GOT3 (cell line): ENCODE results near the gene DOCK4.

ENCODE experiments used
- DNase-seq: peaks from one replicate; lab custom pipeline; 2025; ENCODE audit warnings: mixed read lengths; lab: John Stamatoyannopoulos, UW

DOCK4 gene

DNA sequence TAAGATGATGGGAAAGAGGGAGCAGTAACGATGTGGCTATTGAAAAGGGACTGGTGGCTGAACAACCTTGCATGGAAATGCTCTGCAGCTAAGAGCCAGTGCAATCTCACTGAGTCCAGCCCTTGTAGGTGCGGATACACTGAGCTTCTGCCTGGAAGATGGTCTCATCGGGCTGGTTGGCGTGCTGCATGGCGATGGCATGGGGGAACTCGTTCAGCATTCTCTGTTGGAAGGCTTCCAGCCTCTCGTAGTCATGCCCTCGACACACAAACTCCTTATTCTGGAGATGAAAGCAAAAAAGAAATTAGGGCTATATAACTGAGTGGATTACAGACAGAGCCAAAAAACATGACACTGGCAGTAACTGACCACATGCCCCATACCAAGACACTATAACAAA is 446.2 kb downstream of the DOCK4 start:
- DNase-seq = no peak

DNA sequence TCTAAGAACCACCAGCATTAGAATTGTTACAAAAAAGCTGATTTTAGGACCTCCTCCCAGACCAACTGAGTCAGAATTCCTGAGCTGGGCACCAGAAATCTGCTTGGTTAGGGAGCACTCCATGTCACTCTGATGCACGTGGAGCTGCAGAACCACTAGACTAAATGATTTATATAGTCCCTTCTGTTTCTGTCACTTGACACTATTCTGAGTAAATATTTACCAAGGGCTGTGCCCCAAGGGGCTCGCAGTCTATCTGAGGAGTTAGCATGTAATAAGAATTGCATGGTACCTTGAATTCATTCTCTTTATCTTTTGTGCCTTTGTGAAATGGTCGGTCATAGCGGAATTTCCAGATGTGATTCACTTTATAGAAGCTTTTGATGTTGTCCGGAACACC is 447.9 kb downstream of the DOCK4 start:
- DNase-seq = no peak

DNA sequence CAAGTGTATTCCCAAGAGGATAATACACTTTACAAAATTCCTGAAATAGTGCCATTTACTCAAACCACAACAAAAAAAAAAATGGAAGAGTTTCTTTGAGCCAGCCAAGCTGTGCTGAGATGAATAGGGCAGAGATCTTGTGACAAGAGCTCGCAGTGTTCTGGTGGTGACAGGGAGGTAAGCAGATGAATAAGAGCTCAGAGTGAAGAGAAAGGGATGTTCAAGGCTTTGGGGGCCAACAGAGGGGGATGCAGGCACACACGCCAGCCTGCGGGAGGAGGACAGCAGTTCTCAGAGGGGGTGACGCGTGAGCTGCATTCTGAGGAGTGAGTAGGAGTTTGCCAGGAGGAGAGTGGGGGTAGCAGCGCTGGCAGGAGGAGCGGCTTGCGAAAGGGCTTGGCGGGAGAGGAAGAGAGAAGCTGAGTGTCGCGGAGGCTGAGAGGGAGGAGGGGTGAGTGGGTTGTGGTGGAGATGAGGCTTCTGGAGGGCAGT is 449.5 kb downstream of the DOCK4 start:
- DNase-seq = peak; percentile 32

DNA sequence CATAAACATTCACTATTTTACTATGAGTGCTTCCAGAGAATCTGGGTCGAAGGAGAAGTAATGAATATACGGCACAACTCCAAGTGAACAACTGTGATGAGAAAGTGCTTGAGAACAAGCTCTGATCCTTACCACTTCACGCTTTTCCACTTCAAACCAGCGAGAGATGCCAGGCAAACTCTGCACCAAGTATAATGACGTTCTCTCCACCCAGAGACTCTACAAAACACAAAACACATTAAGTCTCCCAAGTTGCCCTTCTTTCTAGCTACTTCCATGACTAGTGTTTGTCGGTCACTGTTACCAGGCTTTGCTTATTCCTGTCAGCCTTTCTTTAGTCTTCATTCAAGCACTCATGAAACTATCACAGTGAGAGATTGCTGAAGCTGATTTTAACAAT is 450.8 kb downstream of the DOCK4 start:
- DNase-seq = no peak

DNA sequence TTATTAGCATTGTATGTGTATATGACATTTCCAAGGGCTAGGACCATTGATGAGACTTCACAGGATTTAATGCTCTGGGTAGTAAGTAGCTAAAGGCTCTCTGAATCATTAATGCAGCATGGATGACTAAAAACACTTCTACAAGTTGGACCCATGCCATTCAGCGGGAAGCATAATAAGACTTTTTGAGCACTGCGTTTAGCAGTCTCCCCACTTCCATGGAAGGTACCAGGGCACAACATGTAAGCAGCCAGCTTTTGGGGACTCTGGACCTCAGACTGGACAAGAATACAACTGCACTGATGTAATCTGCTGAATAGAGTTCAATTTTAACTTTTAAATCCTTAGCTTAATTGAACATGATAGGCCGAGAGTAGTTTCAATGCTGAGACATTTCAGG is 452.2 kb downstream of the DOCK4 start:
- DNase-seq = no peak

DNA sequence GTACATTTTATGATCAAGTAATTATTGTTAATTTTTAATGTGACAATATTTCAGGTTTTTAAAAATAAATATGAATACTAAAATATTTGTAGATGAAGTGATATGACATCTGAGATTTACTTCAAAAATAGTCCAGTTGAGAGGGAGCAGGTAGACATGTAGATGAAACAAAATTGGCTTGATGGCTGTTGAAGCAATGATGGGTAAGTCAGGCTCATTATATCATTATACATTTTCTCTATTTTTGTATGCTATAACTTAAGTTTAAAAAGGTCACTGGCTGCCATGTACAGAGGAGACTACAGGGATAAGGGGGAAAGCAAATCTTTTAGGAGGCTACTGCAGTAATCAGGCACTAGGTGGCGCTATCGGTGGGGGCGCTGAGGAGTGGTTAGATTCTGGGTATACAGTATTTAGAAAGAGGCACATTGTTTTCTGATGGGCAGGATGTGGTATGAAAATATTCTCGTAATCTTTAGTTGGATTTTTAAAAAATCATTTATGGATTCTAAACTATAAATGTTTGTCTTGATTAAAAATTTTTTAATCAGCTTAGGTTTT is 454.1 kb downstream of the DOCK4 start:
- DNase-seq = no peak

DNA sequence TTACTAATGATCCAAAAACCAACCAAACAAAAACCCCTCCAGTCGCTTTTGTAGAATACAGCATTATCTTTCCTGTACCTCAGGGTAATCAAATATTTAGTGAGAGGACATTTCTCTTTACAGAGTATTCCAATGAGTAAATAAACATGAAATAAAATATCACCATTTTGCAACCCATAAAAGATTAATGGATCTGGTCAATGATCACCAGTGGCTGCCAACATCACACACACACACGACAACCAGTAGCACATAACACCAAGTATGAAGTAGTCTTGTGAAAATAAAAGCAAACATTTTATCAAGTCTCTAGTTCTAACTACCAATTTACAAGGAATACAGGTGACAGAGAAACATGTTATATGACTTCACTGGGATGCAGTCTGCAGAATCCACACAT is 455.3 kb downstream of the DOCK4 start:
- no peak for DNase-seq

DNA sequence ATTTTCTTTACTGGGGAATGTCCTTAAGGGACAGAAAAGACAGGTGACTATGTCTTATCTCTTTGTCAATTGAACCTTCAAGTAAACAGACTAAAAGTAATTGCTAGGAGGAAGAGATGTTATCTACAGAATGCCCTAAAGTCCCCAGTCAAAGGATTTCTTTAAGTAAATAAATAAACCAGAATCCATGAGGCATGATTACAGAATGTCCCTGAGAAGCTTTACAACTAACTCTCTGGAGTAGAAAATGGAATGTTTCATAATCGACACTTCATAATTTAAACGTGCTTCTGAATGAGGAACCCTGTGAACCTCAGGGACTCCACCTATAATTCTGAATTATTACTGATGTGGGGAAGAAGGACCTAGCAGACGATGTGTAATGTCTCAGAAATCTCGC is 456.0 kb downstream of the DOCK4 start:
- DNase-seq = no peak

DNA sequence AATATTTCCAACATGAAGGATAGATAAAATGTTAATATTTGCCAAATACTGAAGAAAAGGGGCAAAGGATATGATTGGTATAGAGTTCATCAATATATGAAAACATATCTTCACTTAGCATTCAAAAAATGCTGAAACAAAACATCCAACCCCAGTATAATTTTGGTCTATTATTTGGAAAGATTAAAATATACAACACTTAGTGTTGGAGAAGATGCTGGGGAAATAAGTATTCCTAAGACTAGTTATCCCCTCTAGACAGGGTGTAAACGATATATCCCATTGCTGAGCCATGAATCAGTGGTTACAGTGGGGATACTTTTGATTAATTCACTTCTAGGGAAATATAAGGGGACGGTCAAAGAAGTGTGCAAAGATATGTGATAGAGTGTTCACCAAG is 456.6 kb downstream of the DOCK4 start:
- DNase-seq = no peak

DNA sequence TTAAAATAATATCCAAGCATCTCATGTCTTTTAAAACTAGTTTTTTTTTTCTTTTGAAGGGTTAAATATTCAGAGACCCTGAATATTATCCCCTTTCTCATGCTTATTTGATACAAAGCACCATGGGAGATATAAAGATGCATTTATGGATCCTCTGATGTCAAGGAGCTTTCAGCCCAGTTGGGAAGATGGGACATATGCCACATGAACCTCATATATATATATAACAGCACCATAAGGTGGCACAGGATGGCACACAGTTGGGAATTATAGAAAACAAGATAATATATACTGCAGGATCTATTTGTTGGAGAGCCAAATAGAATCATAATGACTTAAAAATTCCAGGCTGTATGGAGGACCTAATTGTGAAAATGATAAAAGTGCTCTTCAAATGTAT is 458.5 kb downstream of the DOCK4 start:
- no peak for DNase-seq

DNA sequence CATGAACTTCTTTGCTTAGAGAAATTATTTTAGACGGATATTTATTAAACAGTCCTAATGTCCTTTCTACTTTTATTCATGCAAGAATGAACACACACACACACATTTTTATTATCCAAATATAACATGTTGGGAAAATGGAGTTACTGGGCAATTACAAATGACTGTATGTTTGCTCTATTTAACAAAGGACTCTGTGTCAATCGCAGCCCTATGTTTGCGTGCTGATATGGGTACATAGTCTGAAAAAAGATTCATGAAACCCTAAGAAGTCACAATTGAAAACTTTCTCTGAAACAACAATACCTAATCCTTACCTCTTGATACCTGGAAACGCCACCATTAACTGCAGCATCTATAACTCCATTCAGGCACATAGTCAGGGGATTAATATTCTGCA is 459.2 kb downstream of the DOCK4 start:
- no peak for DNase-seq

DNA sequence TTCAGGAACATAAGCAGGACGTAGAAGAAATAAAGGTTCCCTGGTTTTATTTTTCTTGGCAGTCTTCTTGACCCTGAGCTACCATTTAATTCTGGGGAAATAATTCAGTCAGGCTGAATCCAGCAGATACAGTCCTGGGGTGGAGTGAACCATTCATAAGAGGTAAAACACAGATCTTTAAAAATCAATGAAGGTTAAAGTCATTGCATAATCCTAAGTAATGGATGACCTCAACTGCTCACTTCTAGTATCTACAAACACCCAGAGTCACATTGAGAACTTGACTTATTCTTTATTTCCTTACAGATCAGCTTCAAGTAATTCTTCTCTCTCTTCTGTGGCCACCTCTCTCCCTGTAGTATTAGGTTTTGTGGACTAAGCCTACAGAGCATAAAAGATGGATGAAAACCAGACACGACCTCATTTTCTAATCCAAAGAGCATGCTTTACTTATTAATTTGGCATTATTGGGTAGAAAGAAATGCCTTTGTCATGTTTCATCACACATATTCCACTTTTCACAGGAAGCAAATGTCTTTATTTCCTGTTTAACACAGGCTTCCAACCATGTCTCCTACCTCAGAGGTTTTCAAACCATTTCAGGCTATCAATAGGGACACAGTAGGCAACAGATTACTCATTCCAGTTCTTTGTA is 461.6 kb downstream of the DOCK4 start:
- no peak for DNase-seq

DNA sequence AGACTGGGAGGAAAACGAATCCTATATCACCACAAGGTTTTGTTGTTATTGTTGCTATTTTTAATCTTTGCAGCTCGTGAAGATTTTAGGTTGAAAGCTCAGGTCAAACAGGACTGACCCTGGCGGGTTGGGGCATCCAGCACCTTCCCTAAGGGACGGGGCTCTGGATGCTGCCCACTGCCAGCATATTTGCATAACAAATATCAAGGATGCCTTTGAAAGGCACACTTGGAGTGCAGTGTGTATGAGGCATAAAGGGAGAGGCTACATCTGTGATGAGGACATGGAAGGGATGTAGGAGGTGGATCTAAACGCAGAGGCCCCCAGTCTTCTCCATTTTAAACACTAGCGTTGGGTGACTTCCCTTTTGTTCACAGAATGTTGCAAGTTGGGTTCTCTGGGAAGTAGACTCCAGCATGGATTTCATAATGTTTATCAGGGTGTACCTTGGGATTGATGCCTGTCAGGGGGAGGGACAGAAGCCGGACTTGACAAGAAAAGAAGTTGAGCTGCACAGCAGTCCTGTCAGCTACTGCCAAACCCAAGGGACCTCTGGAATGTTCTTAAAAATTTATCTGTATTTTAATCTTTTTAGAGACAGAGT is 462.9 kb downstream of the DOCK4 start:
- no peak for DNase-seq

DNA sequence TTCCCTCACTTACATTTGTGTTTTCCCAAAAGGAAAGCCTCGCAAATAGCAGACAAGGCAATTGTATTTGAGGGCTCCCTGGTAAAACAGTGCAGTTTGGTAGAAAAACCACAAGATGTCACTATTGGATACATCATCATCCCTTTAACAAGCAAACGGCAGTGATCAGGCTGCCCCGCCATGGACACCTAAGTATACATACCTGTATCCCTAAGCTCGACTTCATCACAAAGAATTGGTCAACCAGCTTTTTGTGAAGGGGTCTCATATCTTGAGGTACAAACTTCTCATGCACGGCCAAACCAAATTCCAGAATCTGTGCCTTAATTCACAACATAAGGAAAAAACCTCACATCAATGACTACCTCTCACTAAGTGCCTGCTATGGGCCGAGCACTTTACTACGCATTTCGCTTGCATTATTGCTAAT is 464.4 kb downstream of the DOCK4 start:
- no peak for DNase-seq

DNA sequence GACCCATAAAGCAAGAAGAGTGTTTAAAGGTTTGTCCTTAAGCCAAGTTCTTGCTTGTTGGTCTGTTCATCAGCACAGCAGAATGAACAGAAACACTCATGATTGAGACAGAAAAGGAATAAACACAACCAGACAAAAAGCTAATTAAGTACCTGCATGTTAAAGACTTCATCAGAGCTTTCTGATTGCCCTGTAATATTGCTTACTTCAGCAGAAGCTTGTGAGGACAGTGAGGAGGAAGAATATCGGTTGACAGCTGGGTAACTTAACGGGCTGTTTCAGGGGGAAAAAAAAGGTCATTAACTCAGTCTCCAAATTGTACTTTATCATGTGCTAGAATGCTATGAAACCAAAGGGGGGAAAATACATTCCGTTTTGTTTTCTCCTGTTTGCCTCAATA is 465.3 kb downstream of the DOCK4 start:
- DNase-seq = no peak

DNA sequence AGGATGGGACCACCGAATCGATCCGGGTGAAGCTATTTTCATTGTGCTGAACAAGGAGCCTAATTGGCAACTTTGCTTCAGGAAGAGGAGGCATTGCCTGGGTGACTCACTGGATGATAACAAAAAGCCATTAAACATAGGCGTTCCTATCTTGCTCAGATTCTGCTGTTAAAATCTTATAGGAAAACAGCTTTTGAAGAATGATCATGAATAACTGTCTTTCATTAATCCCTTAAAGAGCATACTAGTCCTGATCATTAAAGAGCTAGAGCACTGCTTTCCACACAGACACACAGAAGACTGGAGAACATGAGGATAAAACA is 469.7 kb downstream of the DOCK4 start:
- no peak for DNase-seq

DNA sequence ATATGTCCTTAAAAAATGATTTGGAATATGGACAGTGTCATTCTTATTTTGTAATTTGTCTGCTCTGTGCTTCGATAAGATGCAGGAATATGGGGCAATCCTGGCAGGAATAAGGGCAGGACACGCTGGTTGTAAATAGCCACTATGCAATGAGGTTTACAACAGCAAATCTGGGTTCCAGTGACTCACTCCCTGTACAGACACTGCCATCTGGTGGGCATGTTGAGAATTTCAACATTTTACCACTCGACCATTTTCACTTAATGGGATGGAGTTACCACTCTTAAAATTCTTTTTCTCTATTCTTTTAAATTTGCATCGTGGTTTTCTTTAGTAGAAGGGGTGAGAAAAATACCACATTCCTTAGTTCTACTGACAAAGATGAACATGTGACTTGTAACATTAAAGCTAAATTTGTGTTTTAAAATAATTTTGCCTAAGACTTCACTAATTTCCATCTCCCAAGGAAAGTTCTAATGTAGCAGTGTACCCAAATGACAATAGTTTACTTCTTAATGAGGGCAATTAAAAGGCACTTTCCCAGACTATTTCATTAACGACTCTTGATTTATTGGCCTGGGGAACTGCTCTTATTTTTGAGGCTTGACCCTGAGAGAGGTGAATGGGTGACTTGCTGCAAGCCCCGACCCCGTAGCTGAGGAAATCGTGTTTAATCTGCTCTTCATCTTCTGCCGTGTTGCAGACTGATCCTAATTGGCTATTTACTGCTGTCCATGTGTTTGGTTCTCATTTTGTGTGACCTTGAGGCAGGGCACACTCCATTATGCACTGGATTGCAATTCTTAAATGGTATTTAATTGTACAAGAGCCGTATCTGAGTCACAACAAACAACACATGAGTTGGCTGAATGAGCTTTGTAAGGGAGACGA is 470.3 kb downstream of the DOCK4 start:
- DNase-seq = no peak

DNA sequence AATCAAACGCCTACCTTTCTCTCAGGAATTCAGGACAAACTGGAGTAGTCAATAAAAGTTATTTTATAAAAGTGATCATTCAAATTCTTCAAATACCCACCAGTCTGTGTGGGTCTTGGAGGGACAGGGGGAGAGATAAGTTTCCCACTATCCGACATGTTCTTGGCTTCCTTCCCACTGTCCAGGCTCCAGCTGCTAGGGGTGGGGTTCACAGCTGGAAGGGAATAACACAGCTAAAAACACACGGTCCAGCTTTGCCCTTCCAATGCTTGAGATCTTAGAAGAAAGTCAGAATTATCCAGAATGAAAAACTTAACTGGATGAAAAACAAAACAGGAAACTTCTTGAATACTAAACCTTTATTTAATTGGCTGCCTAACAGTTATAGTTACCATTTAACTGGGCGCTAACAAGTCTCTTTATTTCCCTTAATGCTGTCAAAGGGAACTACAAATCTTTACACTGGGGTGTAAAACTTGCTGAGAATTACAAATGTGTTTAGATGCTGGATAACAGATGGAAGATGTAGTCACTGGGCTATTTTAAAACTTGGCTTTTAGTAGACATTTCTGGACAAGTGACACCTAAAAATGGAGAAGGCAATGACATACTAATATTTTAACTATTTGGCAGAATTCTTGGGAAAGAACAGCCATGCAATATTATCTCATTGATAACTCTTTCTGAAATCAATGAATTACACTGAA is 471.1 kb downstream of the DOCK4 start:
- DNase-seq = no peak

DNA sequence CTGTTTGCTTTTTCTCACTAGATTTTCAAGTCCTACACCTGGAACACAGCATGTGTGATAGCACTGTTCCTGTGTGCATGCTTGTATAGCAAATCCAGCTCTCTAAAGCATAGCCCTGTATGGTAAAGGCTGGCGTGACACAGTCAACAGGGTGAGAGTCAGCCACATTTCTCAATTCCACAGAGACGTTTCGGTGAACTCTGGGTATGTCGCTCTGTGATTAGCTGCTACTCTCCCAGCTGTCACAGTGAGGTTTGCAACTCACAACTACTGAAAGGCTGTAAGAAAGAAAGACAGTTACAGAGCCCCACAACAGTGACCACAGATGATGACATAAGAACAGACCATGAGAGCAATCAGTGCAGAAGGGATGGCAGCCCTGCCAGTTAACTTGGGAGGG is 473.3 kb downstream of the DOCK4 start:
- no peak for DNase-seq

DNA sequence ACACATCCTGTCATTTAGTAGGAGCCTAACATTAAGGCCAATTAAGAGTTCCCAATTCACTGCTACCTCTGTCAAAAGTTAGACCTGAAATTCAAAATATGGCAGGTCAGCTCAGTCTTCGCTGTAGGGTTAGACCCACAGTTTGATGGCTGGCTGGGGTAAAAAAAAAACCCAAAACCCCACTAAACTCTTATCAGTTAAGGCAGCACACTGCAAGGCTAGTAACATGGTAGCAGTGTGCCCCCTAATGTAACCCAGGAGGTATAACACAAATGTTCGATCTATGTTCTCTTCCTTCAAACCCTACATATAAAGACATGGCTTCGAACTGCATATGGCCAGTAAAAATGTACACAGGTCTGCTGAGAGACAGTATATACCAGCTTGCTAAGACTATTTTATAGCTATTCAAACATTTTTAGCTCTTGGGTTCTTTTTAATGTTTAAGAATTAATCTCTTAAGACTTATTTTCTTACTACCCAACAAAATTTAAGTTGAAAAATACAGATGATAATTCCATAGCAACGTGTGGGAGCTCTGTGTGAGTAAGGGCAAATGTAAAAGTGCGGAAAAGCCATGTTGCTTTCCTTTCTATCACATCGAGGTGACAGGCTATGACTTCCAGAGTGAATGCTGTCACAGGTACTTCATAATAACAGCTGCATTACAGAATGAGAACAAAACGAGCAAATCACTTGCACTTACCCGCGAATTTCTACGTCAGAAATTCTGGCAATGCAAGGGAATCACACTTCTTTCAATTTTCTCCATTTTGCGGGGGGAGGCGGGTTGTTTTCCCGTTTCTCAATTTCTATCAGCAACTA is 475.5 kb downstream of the DOCK4 start:
- DNase-seq = no peak

DNA sequence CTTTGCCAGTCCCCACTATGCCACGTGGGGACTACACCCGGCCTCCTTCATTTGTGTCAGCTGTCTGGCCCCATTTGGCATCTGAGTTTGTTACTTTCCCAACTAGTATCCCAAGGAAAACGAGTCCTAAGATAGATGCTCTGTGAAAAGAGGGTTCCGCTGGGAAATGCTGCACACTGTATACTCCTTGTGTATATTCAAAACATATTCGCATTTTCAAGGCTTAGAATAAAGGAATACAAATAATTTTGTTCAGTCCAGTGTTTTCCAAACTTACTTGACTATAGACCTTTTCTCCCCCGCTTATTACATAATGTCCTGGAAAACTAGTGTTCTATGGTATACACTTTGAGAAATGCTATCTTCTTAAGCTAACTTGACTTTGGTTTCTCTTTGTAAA is 476.1 kb downstream of the DOCK4 start:
- DNase-seq = no peak
